Esophagus muscularis mucosa (tissue), 4 donors: Measurements from ENCODE around the gene ATP1B1.

ENCODE experiments used
- CTCF ChIP-seq, 3 experiments: fragments of 200-600 bp in 2 of 3; fragments of 450-650 bp in 1 of 3; sonication (generic) in 2 of 3; IDR thresholded peaks; one replicate each; pipeline ENCODE4 v1.5.1; 2017 to 2019; ENCODE audit warnings: antibody characterized with exemption in 3 of 3, mild to moderate bottlenecking in 2 of 3, moderate library complexity in 1 of 3
- EP300 ChIP-seq: sonication (generic); formaldehyde crosslinking; IDR thresholded peaks from one replicate; pipeline ENCODE4 v1.6.1; 2017; ENCODE audit warnings: antibody characterized with exemption
- POLR2A ChIP-seq: fragments of 450-650 bp; IDR thresholded peaks from one replicate; pipeline ENCODE4 v1.6.1; 2017; ENCODE audit warnings: antibody characterized with exemption, moderate library complexity, mild to moderate bottlenecking, low read depth
- POLR2AphosphoS5 ChIP-seq, 2 donors: sonication (generic); formaldehyde crosslinking; IDR thresholded peaks; one replicate each; pipeline ENCODE4 v1.6.1; 2017; ENCODE audit warnings: antibody characterized with exemption in 2 of 2

DNA sequence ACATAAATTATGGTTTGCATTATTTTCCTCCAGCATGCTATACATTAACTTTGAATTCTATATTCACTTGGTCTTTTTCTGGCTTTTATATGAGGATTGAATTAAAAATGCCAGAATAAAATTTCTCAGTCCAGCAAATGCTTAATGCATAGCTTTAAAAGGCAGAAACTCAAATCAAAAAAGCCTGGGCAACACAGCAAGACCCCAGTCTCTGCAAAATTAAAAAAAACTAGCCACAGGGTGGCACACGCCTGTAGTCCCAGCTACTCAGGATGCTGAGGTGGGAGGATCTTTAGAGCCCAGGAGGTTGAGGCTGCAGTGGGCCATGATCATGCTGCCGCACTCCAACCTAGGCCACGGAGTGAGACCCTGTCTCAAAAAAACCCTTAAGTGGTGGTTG, 19.8 kb downstream of the ATP1B1 start:
- TF ChIP-seq POLR2A (no peak), CTCF (IDR thresholded peaks at IDR 0.05) (no peak), POLR2AphosphoS5 (IDR thresholded peaks at IDR 0.05) (no peak), EP300 (no peak)
